ENCODE data around the gene ARAP1. TPM values are rescaled to one million over a fixed set of nuclear protein-coding genes. Genes with fewer than 3 reads are reported as not detected.
A peak's percentile ranks its signal among the peaks of the same experiment; 100 is the strongest.

The ARAP1 gene
- total RNA-seq, 1 experiment from 2014 or later: 59.2 TPM

GRCh38 chr11:72702577-72703241, 49.5 kb downstream of the ARAP1 start:
- in situ Hi-C loops (cut with HindIII; ENCODE audit: low pct_unique_long_range_greater_than_20kb, low sequenced_read_pairs): no loop called here
- DNase-seq (ENCODE audit: low read depth, low spot score): no peak

DNA sequence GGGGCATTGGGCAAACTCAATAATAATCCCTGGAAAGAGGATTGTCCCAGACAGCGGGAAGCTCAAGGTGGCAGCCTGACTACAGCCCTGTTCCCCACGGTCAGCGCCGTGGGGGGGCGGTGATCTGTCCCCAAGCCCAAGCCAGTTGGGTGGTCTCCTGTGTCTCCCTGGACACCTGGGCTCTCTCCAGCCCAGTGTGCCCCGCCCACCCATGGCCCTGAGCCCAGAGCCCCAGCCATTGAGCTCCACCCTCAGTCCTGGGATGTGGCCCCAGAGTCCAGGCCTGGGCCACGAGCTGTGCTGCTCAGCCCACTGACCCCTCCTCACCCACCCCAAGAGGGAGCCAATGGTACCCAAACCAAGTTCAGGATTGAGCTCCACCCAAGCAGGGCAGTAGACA, 50.1 kb downstream of the ARAP1 start:
- no peak for DNase-seq (ENCODE audit: low read depth, low spot score)
- in situ Hi-C loops (cut with HindIII; ENCODE audit: low pct_unique_long_range_greater_than_20kb, low sequenced_read_pairs): no loop called here

DNA sequence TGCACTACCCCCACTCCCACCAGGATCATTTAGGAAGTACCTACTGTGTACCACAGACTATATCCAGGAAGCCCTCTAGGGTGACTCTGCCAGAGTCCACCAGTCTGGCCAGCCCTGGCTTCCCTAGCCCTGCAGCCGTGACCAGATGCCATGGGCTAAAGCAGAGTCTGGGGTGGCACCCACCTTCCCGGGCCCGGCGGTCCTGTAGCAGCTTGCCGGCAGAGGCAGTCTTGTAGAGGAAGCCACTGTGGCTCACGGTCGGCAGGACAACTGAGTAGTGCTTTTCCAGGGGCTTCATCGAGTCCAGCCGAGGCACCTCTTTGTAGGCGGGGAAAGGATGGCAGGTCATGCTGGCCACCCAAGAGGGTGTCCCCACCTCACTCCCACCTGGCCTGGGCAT, 50.7 kb downstream of the ARAP1 start:
- no peak for DNase-seq (ENCODE audit: low read depth, low spot score)
- in situ Hi-C loops (cut with HindIII; ENCODE audit: low pct_unique_long_range_greater_than_20kb, low sequenced_read_pairs): no loop called here

DNA sequence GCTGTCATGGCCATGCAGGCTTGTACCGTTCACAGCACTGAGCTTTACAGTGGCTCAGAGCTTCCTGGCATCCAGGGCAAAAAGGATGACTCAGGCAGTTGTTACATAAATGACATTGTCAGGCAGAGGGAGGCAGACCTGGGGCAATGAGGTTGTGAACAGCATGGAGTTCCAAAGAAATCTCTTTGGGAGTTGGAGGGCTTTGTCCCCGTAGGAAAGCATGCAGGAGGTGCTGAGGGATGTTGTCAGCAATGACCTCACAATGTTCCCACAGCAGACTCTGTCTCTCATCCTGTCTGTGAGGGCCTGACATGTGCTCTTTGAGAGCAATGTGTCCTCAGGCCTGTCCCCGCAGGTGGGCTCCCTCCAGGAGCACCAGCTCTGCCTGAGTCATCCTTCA, 52.1 kb downstream of the ARAP1 start:
- in situ Hi-C loops (cut with HindIII; ENCODE audit: low pct_unique_long_range_greater_than_20kb, low sequenced_read_pairs): no loop called here
- DNase-seq (ENCODE audit: low read depth, low spot score): no peak

- in situ Hi-C loops (cut with HindIII; ENCODE audit: low pct_unique_long_range_greater_than_20kb, low sequenced_read_pairs): no loop called here
- DNase-seq (ENCODE audit: low read depth, low spot score): no peak
These were observed 54.4 kb downstream of the ARAP1 start for GRCh38 chr11:72697814-72698213.

DNA sequence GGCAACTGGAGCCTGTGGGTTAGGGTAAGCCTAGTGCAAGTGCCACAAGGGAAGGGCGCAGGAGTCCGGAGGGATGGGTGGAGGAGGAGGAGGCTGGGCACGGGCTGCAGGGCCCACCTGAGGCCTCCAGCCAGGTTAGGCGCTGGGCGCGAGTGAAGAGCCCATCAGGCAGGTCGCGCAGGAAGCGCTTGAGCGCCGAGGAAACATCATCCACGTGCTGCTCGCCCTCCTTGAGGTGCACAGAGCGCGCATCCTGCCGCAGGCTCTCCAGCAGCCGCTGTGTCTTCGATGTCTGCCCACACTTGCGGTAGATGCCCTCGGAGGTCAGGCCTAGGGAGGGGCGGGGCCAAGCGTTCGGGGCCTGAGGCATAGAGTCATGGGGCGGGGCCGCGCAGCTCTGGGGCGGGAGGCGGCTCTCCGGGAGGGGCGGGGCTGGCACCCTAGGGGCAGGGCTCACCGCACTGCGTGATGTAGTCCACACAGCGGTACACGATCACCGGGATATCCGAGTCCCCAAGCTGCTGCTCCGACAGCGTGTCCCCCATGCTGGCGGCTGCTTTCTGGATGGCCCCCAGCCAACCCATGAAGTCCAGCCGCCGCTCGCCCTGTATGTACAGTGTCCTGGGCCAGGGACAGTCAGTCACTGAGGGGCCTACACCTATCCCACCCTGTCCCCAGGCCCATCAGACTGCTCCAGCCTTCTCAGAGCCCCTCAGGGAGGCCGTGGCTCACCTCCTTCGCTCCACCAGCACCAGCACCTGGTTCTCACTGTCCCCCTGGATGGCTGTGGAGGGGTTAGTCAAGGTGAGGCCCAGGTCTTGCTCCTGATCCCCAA, 55.1 kb downstream of the ARAP1 start:
- DNase-seq (ENCODE audit: low read depth, low spot score): no peak
- in situ Hi-C loops (cut with HindIII; ENCODE audit: low pct_unique_long_range_greater_than_20kb, low sequenced_read_pairs): no loop called here

GRCh38 chr11:72695354-72695753, 56.9 kb downstream of the ARAP1 start:
- no peak for DNase-seq (ENCODE audit: low read depth, low spot score)
- in situ Hi-C loops (cut with HindIII; ENCODE audit: low pct_unique_long_range_greater_than_20kb, low sequenced_read_pairs): no loop called here

DNA sequence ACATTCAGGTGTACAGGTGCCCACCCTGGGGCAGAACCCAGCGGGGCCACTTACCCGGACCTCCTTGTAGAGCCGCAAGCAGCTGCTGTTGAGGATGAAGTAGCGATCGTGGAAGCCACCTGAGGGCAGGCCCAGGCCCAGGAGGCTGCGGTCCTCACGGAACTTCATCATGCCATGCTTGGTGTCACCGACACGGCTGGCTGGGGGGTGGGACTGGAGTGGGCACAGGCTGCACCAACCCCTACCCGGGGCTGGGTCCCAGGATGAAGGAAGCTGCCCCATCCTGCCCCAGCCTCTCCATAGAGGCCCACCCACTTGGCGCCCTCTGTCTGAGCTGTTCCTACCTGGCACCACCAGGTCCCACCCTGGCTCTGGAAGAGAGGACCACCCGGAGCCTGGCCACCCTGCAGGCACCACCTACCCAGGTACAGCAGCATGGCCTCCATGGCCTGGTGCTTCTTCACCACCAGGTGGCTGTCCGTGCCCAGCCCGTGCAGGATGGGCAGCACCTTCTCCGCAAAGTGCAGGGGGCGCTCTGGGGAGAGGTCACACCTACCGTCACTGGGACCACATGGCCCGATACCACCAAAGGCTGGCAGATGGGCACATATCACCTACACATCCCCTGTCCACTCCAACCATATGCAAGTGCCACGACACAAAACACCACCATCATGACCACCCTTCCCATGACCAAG, 58.8 kb downstream of the ARAP1 start:
- in situ Hi-C loops (cut with HindIII; ENCODE audit: low pct_unique_long_range_greater_than_20kb, low sequenced_read_pairs): no loop called here
- no peak for DNase-seq (ENCODE audit: low read depth, low spot score)

- in situ Hi-C loops (cut with HindIII; ENCODE audit: low pct_unique_long_range_greater_than_20kb, low sequenced_read_pairs): no loop called here
- no peak for DNase-seq (ENCODE audit: low read depth, low spot score)
These were observed 59.5 kb downstream of the ARAP1 start for GRCh38 chr11:72692498-72693237.

- no peak for DNase-seq (ENCODE audit: low read depth, low spot score)
- in situ Hi-C loops (cut with HindIII; ENCODE audit: low pct_unique_long_range_greater_than_20kb, low sequenced_read_pairs): no loop called here
These were observed 62.0 kb downstream of the ARAP1 start for GRCh38 chr11:72690166-72690565.

DNA sequence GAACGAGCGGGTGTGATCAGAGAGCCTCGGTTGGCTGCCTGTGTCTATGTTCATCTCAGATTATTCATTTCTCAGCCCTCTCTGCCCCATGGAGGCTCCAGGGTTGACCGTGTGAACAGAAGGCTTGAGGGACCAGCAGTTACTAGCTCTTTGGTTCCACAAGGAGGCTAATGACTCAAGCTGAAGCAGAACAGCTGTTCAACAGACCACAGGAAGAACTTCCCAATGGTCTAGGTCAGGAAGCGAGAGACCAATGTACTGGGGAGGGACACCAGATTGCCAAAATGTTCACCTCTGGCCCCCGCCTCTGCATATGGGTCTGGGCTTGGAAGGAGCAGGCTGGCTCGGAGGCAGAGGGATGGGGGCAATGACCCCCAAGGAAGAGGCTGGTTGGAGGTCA, 63.3 kb downstream of the ARAP1 start:
- in situ Hi-C loops (cut with HindIII; ENCODE audit: low pct_unique_long_range_greater_than_20kb, low sequenced_read_pairs): no loop called here
- no peak for DNase-seq (ENCODE audit: low read depth, low spot score)

DNA sequence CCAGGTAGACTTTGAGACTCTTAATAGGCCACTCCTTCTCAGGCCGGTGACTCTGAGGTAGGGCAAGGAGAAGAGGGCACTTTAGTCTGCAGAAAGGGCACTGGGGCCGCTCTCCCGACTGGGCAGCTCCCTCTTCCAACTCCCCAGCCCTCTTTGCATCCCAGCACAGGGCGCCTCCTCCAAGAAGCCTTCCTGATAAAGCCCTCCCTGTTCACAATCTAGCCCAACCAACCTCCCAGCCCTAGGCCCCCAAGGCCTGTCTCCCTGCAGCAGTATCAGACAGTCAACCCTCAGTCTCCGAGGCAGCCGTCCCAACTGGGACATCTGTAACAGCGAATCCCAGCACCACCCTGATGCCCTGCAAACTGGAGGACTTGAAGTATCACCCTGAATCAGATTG, 63.7 kb downstream of the ARAP1 start:
- in situ Hi-C loops (cut with HindIII; ENCODE audit: low pct_unique_long_range_greater_than_20kb, low sequenced_read_pairs): no loop called here
- no peak for DNase-seq (ENCODE audit: low read depth, low spot score)

GRCh38 chr11:72687326-72687725, 64.9 kb downstream of the ARAP1 start:
- DNase-seq (ENCODE audit: low read depth, low spot score): no peak
- in situ Hi-C loops (cut with HindIII; ENCODE audit: low pct_unique_long_range_greater_than_20kb, low sequenced_read_pairs): no loop called here

DNA sequence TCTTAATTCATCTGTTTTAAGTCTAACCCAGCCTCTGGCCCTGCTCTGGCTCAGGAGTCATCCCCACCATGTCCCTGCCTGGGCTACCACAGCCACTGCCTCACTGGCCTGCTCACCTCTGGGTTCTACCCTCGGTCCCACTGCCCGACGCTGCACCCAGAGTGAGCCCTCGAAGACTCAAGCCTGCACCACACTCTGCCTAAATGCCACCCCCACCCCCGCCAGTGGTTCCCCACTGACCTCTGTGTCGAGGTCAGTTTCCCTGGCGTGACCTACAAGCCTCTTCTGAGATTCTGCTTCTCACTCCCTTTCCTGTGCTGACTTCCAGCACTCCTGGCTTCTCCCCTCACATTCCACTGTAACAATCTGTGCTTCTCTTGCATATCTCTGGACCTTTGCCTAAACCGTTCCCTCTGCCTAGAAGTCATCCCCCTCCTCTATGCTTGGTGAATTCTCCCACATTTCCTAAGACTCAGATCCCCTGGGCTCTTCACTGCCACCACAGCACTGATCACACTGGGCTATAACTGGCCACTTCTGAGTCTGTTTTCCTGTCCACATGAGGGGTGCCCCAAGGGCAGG, 65.5 kb downstream of the ARAP1 start:
- in situ Hi-C loops (cut with HindIII; ENCODE audit: low pct_unique_long_range_greater_than_20kb, low sequenced_read_pairs): no loop called here

GRCh38 chr11:72685560-72686480, 66.4 kb downstream of the ARAP1 start:
- DNase-seq (ENCODE audit: low read depth, low spot score): no peak
- in situ Hi-C loops (cut with HindIII; ENCODE audit: low pct_unique_long_range_greater_than_20kb, low sequenced_read_pairs): no loop called here

More for the DNA sequence above, 65.5 kb downstream of the ARAP1 start:
- no peak for DNase-seq (ENCODE audit: low read depth, low spot score)

- in situ Hi-C loops (cut with HindIII; ENCODE audit: low pct_unique_long_range_greater_than_20kb, low sequenced_read_pairs): no loop called here
- DNase-seq (ENCODE audit: low read depth, low spot score): peak; percentile 69
These were observed 67.8 kb downstream of the ARAP1 start for GRCh38 chr11:72684236-72684912.

Data from SK-MEL-5 (cell line).